ENCODE data around the gene PSMC6. TPM values are rescaled to one million over a fixed set of nuclear protein-coding genes. Genes with fewer than 3 reads are reported as not detected.
A peak's percentile ranks its signal among the peaks of the same experiment; 100 is the strongest.

Gene PSMC6
- total RNA-seq, 4 donors from 2014 or later, result 63.1 to 103 (median 74.1) TPM

GRCh38 chr14:52663850-52664249 is 43.1 kb upstream of the PSMC6 start:
- no peak for TF ChIP-seq CTCF (IDR thresholded peaks at IDR 0.05)
- TF ChIP-seq EP300 (IDR thresholded peaks at IDR 0.05), result no peak
- TF ChIP-seq POLR2AphosphoS5 (IDR thresholded peaks at IDR 0.05), result no peak
- no peak for TF ChIP-seq POLR2A (IDR thresholded peaks at IDR 0.05)
- no peaks in the 10 kb centered on the region for H3K27me3 ChIP-seq
- no peaks in the 10 kb centered on the region for H3K9me3 ChIP-seq
- no peak overlapping the region for H3K4me3 ChIP-seq
- peaks cover 0 to 56% of the 10 kb centered on the region in 2 donors for H3K36me3 ChIP-seq
- ATAC-seq, result no peak
- no peak overlapping the region for H3K27ac ChIP-seq
- WGBS, 2 donors (ENCODE audit: low coverage in 1 of 2), result 91 to 95% methylated on average over 2 of the region's 2 CpGs
- no peaks in the 10 kb centered on the region for H3K4me1 ChIP-seq

GRCh38 chr14:52678591-52678990 is 28.4 kb upstream of the PSMC6 start:
- WGBS, 2 donors (ENCODE audit: low coverage in 1 of 2), result 94 to 100% methylated on average over 2 of the region's 2 CpGs
- TF ChIP-seq EP300 (IDR thresholded peaks at IDR 0.05), result no peak
- TF ChIP-seq POLR2A (IDR thresholded peaks at IDR 0.05), result no peak
- TF ChIP-seq CTCF (IDR thresholded peaks at IDR 0.05), result peak in 2 of 4 experiments; percentile 14 to 19
- no peak overlapping the region for H3K27ac ChIP-seq
- H3K9me3 ChIP-seq, result no peaks in the 10 kb centered on the region
- H3K4me1 ChIP-seq, result no peaks in the 10 kb centered on the region
- peaks cover 0 to 73% of the 10 kb centered on the region in 2 donors for H3K36me3 ChIP-seq
- H3K27me3 ChIP-seq, result no peaks in the 10 kb centered on the region
- no peak for ATAC-seq
- H3K4me3 ChIP-seq, result no peak overlapping the region

- H3K27ac ChIP-seq, result no peak overlapping the region
- no peak for ATAC-seq
- H3K4me3 ChIP-seq, result no peak overlapping the region
- peaks cover 0 to 23% of the 10 kb centered on the region in 2 donors for H3K36me3 ChIP-seq
- no peaks in the 10 kb centered on the region for H3K9me3 ChIP-seq
- H3K4me1 ChIP-seq, result peaks cover 0 to 17% (median 0%) of the 10 kb centered on the region in 3 donors
- TF ChIP-seq POLR2A (IDR thresholded peaks at IDR 0.05) (no peak), EP300 (IDR thresholded peaks at IDR 0.05) (no peak), CTCF (IDR thresholded peaks at IDR 0.05) (no peak), POLR2AphosphoS5 (IDR thresholded peaks at IDR 0.05) (no peak)
- 54 to 56% methylated on average over 1 to 2 of the region's 2 CpGs for WGBS, 2 donors (ENCODE audit: low coverage in 1 of 2)
- no peaks in the 10 kb centered on the region for H3K27me3 ChIP-seq
These were observed 22.9 kb upstream of the PSMC6 start for GRCh38 chr14:52683985-52684520.

GRCh38 chr14:52686176-52686575 is 20.8 kb upstream of the PSMC6 start:
- H3K4me1 ChIP-seq, result peaks cover 0 to 23% (median 0%) of the 10 kb centered on the region in 3 donors
- ATAC-seq, result no peak
- H3K9me3 ChIP-seq, result no peaks in the 10 kb centered on the region
- no peak overlapping the region for H3K4me3 ChIP-seq
- H3K27ac ChIP-seq, result no peak overlapping the region
- H3K27me3 ChIP-seq, result no peaks in the 10 kb centered on the region
- 100% methylated on average over 1 of the region's 1 CpG; no CpG with 5 or more reads in 1 of the 2 donors for WGBS, 2 donors (ENCODE audit: low coverage in 1 of 2)
- H3K36me3 ChIP-seq, result peaks cover 0 to 9% of the 10 kb centered on the region in 2 donors
- no peak for TF ChIP-seq POLR2A (IDR thresholded peaks at IDR 0.05)
- TF ChIP-seq POLR2AphosphoS5 (IDR thresholded peaks at IDR 0.05), result no peak
- no peak for TF ChIP-seq CTCF (IDR thresholded peaks at IDR 0.05)
- no peak for TF ChIP-seq EP300 (IDR thresholded peaks at IDR 0.05)

GRCh38 chr14:52690983-52691760 is 15.8 kb upstream of the PSMC6 start:
- TF ChIP-seq POLR2AphosphoS5 (IDR thresholded peaks at IDR 0.05), result no peak
- no peak for TF ChIP-seq POLR2A (IDR thresholded peaks at IDR 0.05)
- TF ChIP-seq CTCF (IDR thresholded peaks at IDR 0.05), result no peak
- no peak for TF ChIP-seq EP300 (IDR thresholded peaks at IDR 0.05)
- Histone ChIP-seq H3K4me1 (peaks cover 0 to 45% (median 3%) of the 10 kb centered on the region in 3 donors), H3K9me3 (no peaks in the 10 kb centered on the region), H3K36me3 (no peaks in the 10 kb centered on the region), H3K27ac (peak overlapping the region in 1 of 4 donors; percentile 14), H3K4me3 (no peak overlapping the region), H3K27me3 (no peaks in the 10 kb centered on the region)
- WGBS, 2 donors (ENCODE audit: low coverage in 1 of 2), result 86 to 93% methylated on average over 3 to 5 of the region's 7 CpGs
- no peak for ATAC-seq

Measured in gastroesophageal sphincter (tissue), 4 donors.